ENCODE data around the gene DKKL1.

The DKKL1 gene

GRCh38 chr19:49421039-49421877 is 57.6 kb downstream of the DKKL1 start:
- Histone ChIP-seq H3K27ac (ENCODE audit: low read length) (no peak overlapping the region), H3K36me3 (ENCODE audit: control insufficient read depth in 1 of 2, insufficient read depth in 2 of 2, low read length in 2 of 2) (no peaks in the 10 kb centered on the region), H3K9me3 (ENCODE audit: control insufficient read depth in 1 of 2, low read length in 2 of 2) (no peaks in the 10 kb centered on the region), H3K27me3 (ENCODE audit: low read depth, low read length) (peaks cover 61% of the 10 kb centered on the region), H3K4me3 (ENCODE audit: low read depth in 1 of 2, low read length in 2 of 2) (no peak overlapping the region), H3K4me1 (ENCODE audit: control insufficient read depth in 1 of 2, insufficient read depth in 2 of 2, low read length in 2 of 2) (peaks cover 0 to 23% of the 10 kb centered on the region in 2 donors)

GRCh38 chr19:49421878-49422202 is 58.2 kb downstream of the DKKL1 start:
- Histone ChIP-seq H3K4me1 (ENCODE audit: control insufficient read depth in 1 of 2, insufficient read depth in 2 of 2, low read length in 2 of 2) (peaks cover 0 to 24% of the 10 kb centered on the region in 2 donors), H3K4me3 (ENCODE audit: low read depth in 1 of 2, low read length in 2 of 2) (no peak overlapping the region), H3K9me3 (ENCODE audit: control insufficient read depth in 1 of 2, low read length in 2 of 2) (no peaks in the 10 kb centered on the region), H3K27me3 (ENCODE audit: low read depth, low read length) (peaks cover 62% of the 10 kb centered on the region), H3K36me3 (ENCODE audit: control insufficient read depth in 1 of 2, insufficient read depth in 2 of 2, low read length in 2 of 2) (no peaks in the 10 kb centered on the region), H3K27ac (ENCODE audit: low read length) (no peak overlapping the region)

- H3K4me1 ChIP-seq (ENCODE audit: control insufficient read depth in 1 of 2, insufficient read depth in 2 of 2, low read length in 2 of 2), result peaks cover 0 to 24% of the 10 kb centered on the region in 2 donors
- no peak overlapping the region for H3K27ac ChIP-seq (ENCODE audit: low read length)
- H3K4me3 ChIP-seq (ENCODE audit: low read depth in 1 of 2, low read length in 2 of 2), result peak overlapping the region in 1 of 2 donors; percentile 36
- no peaks in the 10 kb centered on the region for H3K36me3 ChIP-seq (ENCODE audit: control insufficient read depth in 1 of 2, insufficient read depth in 2 of 2, low read length in 2 of 2)
- H3K9me3 ChIP-seq (ENCODE audit: control insufficient read depth in 1 of 2, low read length in 2 of 2), result no peaks in the 10 kb centered on the region
- peaks cover 68% of the 10 kb centered on the region for H3K27me3 ChIP-seq (ENCODE audit: low read depth, low read length)
Observed at GRCh38 chr19:49422407-49423070, 58.9 kb downstream of the DKKL1 start.

- Histone ChIP-seq H3K27me3 (ENCODE audit: low read depth, low read length) (peaks cover 74% of the 10 kb centered on the region), H3K36me3 (ENCODE audit: control insufficient read depth in 1 of 2, insufficient read depth in 2 of 2, low read length in 2 of 2) (no peaks in the 10 kb centered on the region), H3K4me3 (ENCODE audit: low read depth in 1 of 2, low read length in 2 of 2) (peak within 1 kb of the TSS in 1 of 2 donors; percentile 36), H3K4me1 (ENCODE audit: control insufficient read depth in 1 of 2, insufficient read depth in 2 of 2, low read length in 2 of 2) (peaks cover 0 to 31% of the 10 kb centered on the region in 2 donors), H3K9me3 (ENCODE audit: control insufficient read depth in 1 of 2, low read length in 2 of 2) (no peaks in the 10 kb centered on the region), H3K27ac (ENCODE audit: low read length) (no peak within 1 kb of the TSS)
Observed at GRCh38 chr19:49423071-49423984, 59.7 kb downstream of the DKKL1 start, which contains the start of gene PTH2. PTH2 (minus strand) TSS chr19:49423441; CDS start chr19:49423339, 102 bp downstream.

GRCh38 chr19:49423985-49424303 is 60.3 kb downstream of the DKKL1 start:
- Histone ChIP-seq H3K27ac (ENCODE audit: low read length) (no peak overlapping the region), H3K4me1 (ENCODE audit: control insufficient read depth in 1 of 2, insufficient read depth in 2 of 2, low read length in 2 of 2) (peaks cover 0 to 35% of the 10 kb centered on the region in 2 donors), H3K9me3 (ENCODE audit: control insufficient read depth in 1 of 2, low read length in 2 of 2) (no peaks in the 10 kb centered on the region), H3K36me3 (ENCODE audit: control insufficient read depth in 1 of 2, insufficient read depth in 2 of 2, low read length in 2 of 2) (no peaks in the 10 kb centered on the region), H3K4me3 (ENCODE audit: low read depth in 1 of 2, low read length in 2 of 2) (no peak overlapping the region), H3K27me3 (ENCODE audit: low read depth, low read length) (peaks cover 79% of the 10 kb centered on the region)

Data from muscle layer of duodenum (tissue), 2 donors.